ENCODE measurements around the gene RAB40C.
"Not testable (repeated sequence)": the region's sequence is repeated elsewhere in the genome, so short reads cannot be mapped to it uniquely, and the experiment has no call there.

Gene RAB40C

GRCh38 chr16:593807-594206 lies 3.9 kb downstream of the RAB40C start:
- Histone ChIP-seq H3K4me1 (ENCODE audit: low read length) (peaks cover 6% of the 10 kb centered on the region; the same call in 1 of the 2 replicates), H3K9me3 (ENCODE audit: insufficient read depth, low read length) (no peaks in the 10 kb centered on the region), H3K4me2 (ENCODE audit: low read length) (no peak overlapping the region), H3K4me3 (ENCODE audit: low read length) (no peak overlapping the region), H3K79me2 (ENCODE audit: low read length) (peaks cover 8% of the 10 kb centered on the region; the same call in 1 of the 2 replicates), H4K20me1 (ENCODE audit: insufficient read depth, low read length) (peaks cover 12% of the 10 kb centered on the region; the same call in 1 of the 2 replicates), H3K27ac (ENCODE audit: low read length) (no peak overlapping the region), H2AFZ (ENCODE audit: low read depth, low read length) (no peak overlapping the region), H3K27me3 (ENCODE audit: low read depth, low read length) (no peaks in the 10 kb centered on the region), H3K9ac (ENCODE audit: low read length) (no peak overlapping the region), H3K36me3 (replicated peaks; ENCODE audit: low read depth, low read length) (peaks cover 1% of the 10 kb centered on the region)
- TF ChIP-seq EZH2phosphoT487 (IDR thresholded peaks at IDR 0.05; ENCODE audit: low read depth) (no peak), CTCF (IDR thresholded peaks at IDR 0.05; ENCODE audit: low read depth, low read length) (no peak)

- Histone ChIP-seq H3K36me3 (replicated peaks; ENCODE audit: low read depth, low read length) (peaks cover 8% of the 10 kb centered on the region), H2AFZ (ENCODE audit: low read depth, low read length) (no peak overlapping the region), H3K27ac (ENCODE audit: low read length) (no peak overlapping the region), H3K79me2 (ENCODE audit: low read length) (peaks cover 8% of the 10 kb centered on the region; the same call in 1 of the 2 replicates), H3K4me3 (ENCODE audit: low read length) (no peak overlapping the region), H3K4me2 (ENCODE audit: low read length) (no peak overlapping the region), H3K4me1 (ENCODE audit: low read length) (peaks cover 6% of the 10 kb centered on the region; the same call in 1 of the 2 replicates), H3K9me3 (ENCODE audit: insufficient read depth, low read length) (no peaks in the 10 kb centered on the region), H3K27me3 (ENCODE audit: low read depth, low read length) (no peaks in the 10 kb centered on the region), H3K9ac (ENCODE audit: low read length) (no peak overlapping the region), H4K20me1 (ENCODE audit: insufficient read depth, low read length) (peaks cover 12% of the 10 kb centered on the region; the same call in 1 of the 2 replicates)
- no peak for TF ChIP-seq CTCF (IDR thresholded peaks at IDR 0.05; ENCODE audit: low read depth, low read length)
- no peak for TF ChIP-seq EZH2phosphoT487 (IDR thresholded peaks at IDR 0.05; ENCODE audit: low read depth)
Observed at GRCh38 chr16:595094-595528, 5.2 kb downstream of the RAB40C start.

DNA sequence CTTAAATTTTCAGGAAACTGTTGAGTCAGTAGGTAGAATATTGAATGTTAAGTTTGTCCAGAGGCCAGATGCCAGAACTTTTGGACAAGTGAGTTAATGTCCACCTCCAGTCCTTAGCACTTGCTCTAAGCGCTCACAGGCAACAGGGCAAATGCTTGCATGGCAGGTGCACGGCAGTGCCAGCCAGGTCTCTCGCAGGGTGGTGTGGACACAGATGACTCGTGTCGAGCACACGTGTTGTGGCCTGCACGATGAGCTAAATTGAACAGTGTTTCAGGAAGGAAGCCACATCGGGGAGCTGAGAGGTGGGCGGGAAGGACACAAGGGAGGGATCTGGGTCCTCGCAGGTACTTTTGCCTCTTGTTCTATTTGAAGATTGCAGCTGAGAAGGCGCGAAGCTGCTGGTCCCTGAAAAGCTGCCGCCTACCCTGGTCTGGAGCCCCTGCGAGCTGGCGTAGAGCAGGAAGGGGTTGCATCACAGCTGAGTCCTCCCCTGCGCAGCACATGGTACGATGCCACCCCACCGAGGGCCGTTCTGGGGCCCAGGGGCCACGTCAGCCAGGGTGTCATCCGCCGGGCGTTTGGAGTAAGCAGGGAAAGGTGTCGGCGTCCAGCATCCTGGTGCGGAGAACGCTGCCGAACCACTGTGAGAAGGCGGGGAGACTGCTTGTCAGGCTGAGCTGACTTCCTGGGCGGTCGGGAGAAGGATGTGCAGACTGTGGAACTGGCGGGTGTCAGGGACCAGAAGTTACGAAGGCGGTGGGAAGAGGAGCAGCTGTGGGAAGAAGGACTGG lies 6.3 kb downstream of the RAB40C start:
- Histone ChIP-seq H3K9me3 (ENCODE audit: insufficient read depth, low read length) (no peaks in the 10 kb centered on the region), H3K4me3 (ENCODE audit: low read length) (no peak overlapping the region), H3K4me1 (ENCODE audit: low read length) (no peaks in the 10 kb centered on the region), H3K79me2 (ENCODE audit: low read length) (peaks cover under 1% of the 10 kb centered on the region; the same call in 1 of the 2 replicates), H3K36me3 (replicated peaks; ENCODE audit: low read depth, low read length) (peaks cover 8% of the 10 kb centered on the region), H3K27ac (ENCODE audit: low read length) (no peak overlapping the region), H2AFZ (ENCODE audit: low read depth, low read length) (no peak overlapping the region), H3K9ac (ENCODE audit: low read length) (no peak overlapping the region), H3K4me2 (ENCODE audit: low read length) (no peak overlapping the region), H4K20me1 (ENCODE audit: insufficient read depth, low read length) (peaks cover 5% of the 10 kb centered on the region; the same call in 1 of the 2 replicates), H3K27me3 (ENCODE audit: low read depth, low read length) (no peaks in the 10 kb centered on the region)
- TF ChIP-seq CTCF (IDR thresholded peaks at IDR 0.05; ENCODE audit: low read depth, low read length) (no peak), EZH2phosphoT487 (IDR thresholded peaks at IDR 0.05; ENCODE audit: low read depth) (no peak)

DNA sequence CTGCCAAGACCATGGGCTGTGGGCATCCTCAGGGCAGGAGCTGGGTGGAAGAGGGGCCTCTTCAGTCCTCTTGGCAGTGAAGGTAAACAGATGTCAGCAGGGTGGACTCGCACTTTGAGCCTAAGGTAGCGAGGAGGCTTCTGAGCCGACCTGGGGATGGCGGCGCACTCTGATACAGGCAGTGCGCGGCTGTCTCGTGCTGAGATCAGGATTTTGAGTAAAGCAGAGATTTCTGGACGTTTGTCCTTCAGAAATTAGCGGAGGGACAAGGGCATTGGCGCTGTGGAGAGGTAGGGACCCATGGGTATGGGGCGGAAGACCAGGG lies 6.8 kb downstream of the RAB40C start:
- H3K27me3 ChIP-seq (ENCODE audit: low read depth, low read length): no peaks in the 10 kb centered on the region
- H3K36me3 ChIP-seq (replicated peaks; ENCODE audit: low read depth, low read length): peaks cover 8% of the 10 kb centered on the region
- H3K9ac ChIP-seq (ENCODE audit: low read length): no peak overlapping the region
- H2AFZ ChIP-seq (ENCODE audit: low read depth, low read length): no peak overlapping the region
- TF ChIP-seq EZH2phosphoT487 (IDR thresholded peaks at IDR 0.05; ENCODE audit: low read depth) (no peak), CTCF (IDR thresholded peaks at IDR 0.05; ENCODE audit: low read depth, low read length) (no peak)
- H3K79me2 ChIP-seq (ENCODE audit: low read length): no peaks in the 10 kb centered on the region; the same call in 1 of the 2 replicates
- peaks cover 5% of the 10 kb centered on the region; the same call in 1 of the 2 replicates for H4K20me1 ChIP-seq (ENCODE audit: insufficient read depth, low read length)
- no peaks in the 10 kb centered on the region for H3K9me3 ChIP-seq (ENCODE audit: insufficient read depth, low read length)
- no peak overlapping the region for H3K4me3 ChIP-seq (ENCODE audit: low read length)
- H3K27ac ChIP-seq (ENCODE audit: low read length): no peak overlapping the region
- no peaks in the 10 kb centered on the region for H3K4me1 ChIP-seq (ENCODE audit: low read length)
- H3K4me2 ChIP-seq (ENCODE audit: low read length): no peak overlapping the region

GRCh38 chr16:597655-598054 lies 7.8 kb downstream of the RAB40C start:
- not testable (repeated sequence) for H3K27me3 ChIP-seq (ENCODE audit: low read depth, low read length); H4K20me1 ChIP-seq (ENCODE audit: insufficient read depth, low read length); H3K36me3 ChIP-seq (replicated peaks; ENCODE audit: low read depth, low read length); H2AFZ ChIP-seq (ENCODE audit: low read depth, low read length); H3K9ac ChIP-seq (ENCODE audit: low read length); H3K4me1 ChIP-seq (ENCODE audit: low read length); H3K79me2 ChIP-seq (ENCODE audit: low read length); H3K27ac ChIP-seq (ENCODE audit: low read length); H3K4me3 ChIP-seq (ENCODE audit: low read length); H3K9me3 ChIP-seq (ENCODE audit: insufficient read depth, low read length); H3K4me2 ChIP-seq (ENCODE audit: low read length)
